MM.1S (cell line): ENCODE results near the gene CCT5.

Source experiments
- DNase-seq: peaks from one replicate; pipeline ENCODE4 v3.0.0-alpha.2; 2015
- H2AFZ ChIP-seq: fragments of 300-600 bp; sonication (generic); 2 replicates; pipeline ENCODE4 v1.6.0; 2016; ENCODE audit warnings: antibody characterized with exemption, low read length
- H3F3A ChIP-seq: fragments of 300-600 bp; sonication (generic); 2 replicates; pipeline ENCODE4 v1.6.1; 2016; ENCODE audit warnings: mild to moderate bottlenecking, antibody characterized with exemption, low read length, moderate library complexity, mixed read lengths; ENCODE audit not compliant: insufficient read depth
- H3K27ac ChIP-seq: fragments of 300-600 bp; sonication (generic); 2 replicates; pipeline ENCODE4 v1.5.1; 2016; ENCODE audit warnings: mild to moderate bottlenecking, low read length
- H3K27me3 ChIP-seq: fragments of 300-600 bp; sonication (generic); replicated peaks from 2 replicates; pipeline ENCODE4 v1.6.0; 2016; ENCODE audit warnings: low read length; ENCODE audit not compliant: insufficient read depth
- H3K36me3 ChIP-seq: fragments of 300-600 bp; sonication (generic); replicated peaks from 2 replicates; pipeline ENCODE4 v1.6.1; 2016; ENCODE audit warnings: mild to moderate bottlenecking, low read length, mixed read lengths; ENCODE audit not compliant: insufficient read depth
- H3K4me1 ChIP-seq: fragments of 300-600 bp; sonication (generic); 2 replicates; pipeline ENCODE4 v1.6.1; 2016; ENCODE audit warnings: low read length, mixed read lengths
- H3K4me2 ChIP-seq: fragments of 300-600 bp; sonication (generic); 2 replicates; pipeline ENCODE4 v1.6.0; 2016; ENCODE audit warnings: low read depth, low read length
- H3K4me3 ChIP-seq: fragments of 300-600 bp; sonication (generic); 2 replicates; pipeline ENCODE4 v1.5.1; 2016; ENCODE audit warnings: low read length, mixed read lengths
- H3K79me2 ChIP-seq: fragments of 300-600 bp; sonication (generic); 2 replicates; pipeline ENCODE4 v1.6.1; 2016; ENCODE audit warnings: mixed run types, low read length, mixed read lengths
- H3K9ac ChIP-seq: fragments of 300-600 bp; sonication (generic); 2 replicates; pipeline ENCODE4 v1.6.1; 2016; ENCODE audit warnings: low read length, mixed read lengths
- H3K9me2 ChIP-seq: fragments of 300-600 bp; sonication (generic); replicated peaks from 2 replicates; pipeline ENCODE4 v1.6.1; 2016; ENCODE audit warnings: mild to moderate bottlenecking, low read length, mixed read lengths; ENCODE audit not compliant: insufficient read depth
- H3K9me3 ChIP-seq: fragments of 300-600 bp; sonication (generic); replicated peaks from 2 replicates; pipeline ENCODE4 v1.6.1; 2016; ENCODE audit warnings: mild to moderate bottlenecking, low read length, mixed read lengths; ENCODE audit not compliant: insufficient read depth
- H4K20me1 ChIP-seq: fragments of 300-600 bp; sonication (generic); 2 replicates; pipeline ENCODE4 v1.6.1; 2016; ENCODE audit warnings: mild to moderate bottlenecking, low read length, moderate library complexity, mixed read lengths; ENCODE audit not compliant: insufficient read depth
- CTCF ChIP-seq: fragments of 300-600 bp; sonication (generic); IDR thresholded peaks from 2 replicates; pipeline ENCODE4 v1.5.1; 2016; ENCODE audit warnings: antibody characterized with exemption, low read length, mixed read lengths
- EZH2 ChIP-seq: fragments of 300-600 bp; sonication (generic); optimal IDR thresholded peaks from 2 replicates; pipeline ENCODE3; 2017; ENCODE audit warnings: low read depth, mild to moderate bottlenecking, antibody characterized with exemption, low read length, mixed read lengths
- EZH2phosphoT487 ChIP-seq: fragments of 300-600 bp; sonication (generic); IDR thresholded peaks from 2 replicates; pipeline ENCODE4 v1.6.1; 2018; ENCODE audit warnings: antibody characterized with exemption, low read length

Gene CCT5

GRCh38 chr5:10227379-10227778 is 22.7 kb upstream of the CCT5 start:
- no peak overlapping the region for H3K9ac ChIP-seq
- H3K4me1 ChIP-seq = no peaks in the 10 kb centered on the region
- no peak overlapping the region for H3K4me3 ChIP-seq
- no peaks in the 10 kb centered on the region for H3K36me3 ChIP-seq
- no peak for DNase-seq
- H3F3A ChIP-seq = no peaks in the 10 kb centered on the region
- TF ChIP-seq CTCF (no peak), EZH2phosphoT487 (no peak), EZH2 (no peak)
- H3K4me2 ChIP-seq = no peak overlapping the region
- H3K27me3 ChIP-seq = no peaks in the 10 kb centered on the region
- H3K9me3 ChIP-seq = no peaks in the 10 kb centered on the region
- no peaks in the 10 kb centered on the region for H4K20me1 ChIP-seq
- H3K27ac ChIP-seq = no peak overlapping the region
- no peaks in the 10 kb centered on the region for H3K79me2 ChIP-seq
- H2AFZ ChIP-seq = no peak overlapping the region
- no peaks in the 10 kb centered on the region for H3K9me2 ChIP-seq

- no peak overlapping the region for H2AFZ ChIP-seq
- no peak overlapping the region for H3K27ac ChIP-seq
- no peaks in the 10 kb centered on the region for H3K4me1 ChIP-seq
- no peak for DNase-seq
- no peaks in the 10 kb centered on the region for H3F3A ChIP-seq
- no peaks in the 10 kb centered on the region for H3K79me2 ChIP-seq
- no peak for TF ChIP-seq EZH2phosphoT487
- TF ChIP-seq CTCF = no peak
- no peak for TF ChIP-seq EZH2
- H3K4me2 ChIP-seq = no peak overlapping the region
- no peaks in the 10 kb centered on the region for H4K20me1 ChIP-seq
- no peaks in the 10 kb centered on the region for H3K9me2 ChIP-seq
- no peaks in the 10 kb centered on the region for H3K27me3 ChIP-seq
- H3K4me3 ChIP-seq = no peak overlapping the region
- no peaks in the 10 kb centered on the region for H3K9me3 ChIP-seq
- H3K9ac ChIP-seq = no peak overlapping the region
- no peaks in the 10 kb centered on the region for H3K36me3 ChIP-seq
These were observed 21.8 kb upstream of the CCT5 start for GRCh38 chr5:10228288-10228687.

- H3K9me3 ChIP-seq = no peaks in the 10 kb centered on the region
- no peaks in the 10 kb centered on the region for H3F3A ChIP-seq
- no peak overlapping the region for H3K9ac ChIP-seq
- no peaks in the 10 kb centered on the region for H4K20me1 ChIP-seq
- H3K4me1 ChIP-seq = no peaks in the 10 kb centered on the region
- no peak overlapping the region for H3K27ac ChIP-seq
- H3K9me2 ChIP-seq = no peaks in the 10 kb centered on the region
- H3K4me2 ChIP-seq = no peak overlapping the region
- no peaks in the 10 kb centered on the region for H3K36me3 ChIP-seq
- no peak for DNase-seq
- H3K4me3 ChIP-seq = no peak overlapping the region
- H2AFZ ChIP-seq = no peak overlapping the region
- no peaks in the 10 kb centered on the region for H3K79me2 ChIP-seq
- no peaks in the 10 kb centered on the region for H3K27me3 ChIP-seq
- TF ChIP-seq EZH2phosphoT487 (no peak), CTCF (no peak), EZH2 (no peak)
These were observed 20.6 kb upstream of the CCT5 start for GRCh38 chr5:10229306-10230048.
